ENCODE measurements around the gene MLLT10. TPM values are rescaled to one million over a fixed set of nuclear protein-coding genes. Genes with fewer than 3 reads are reported as not detected.

The MLLT10 gene
- total RNA-seq, 6 experiments from 2014 or later, result 15.8 to 49.4 (median 20.1) TPM

DNA sequence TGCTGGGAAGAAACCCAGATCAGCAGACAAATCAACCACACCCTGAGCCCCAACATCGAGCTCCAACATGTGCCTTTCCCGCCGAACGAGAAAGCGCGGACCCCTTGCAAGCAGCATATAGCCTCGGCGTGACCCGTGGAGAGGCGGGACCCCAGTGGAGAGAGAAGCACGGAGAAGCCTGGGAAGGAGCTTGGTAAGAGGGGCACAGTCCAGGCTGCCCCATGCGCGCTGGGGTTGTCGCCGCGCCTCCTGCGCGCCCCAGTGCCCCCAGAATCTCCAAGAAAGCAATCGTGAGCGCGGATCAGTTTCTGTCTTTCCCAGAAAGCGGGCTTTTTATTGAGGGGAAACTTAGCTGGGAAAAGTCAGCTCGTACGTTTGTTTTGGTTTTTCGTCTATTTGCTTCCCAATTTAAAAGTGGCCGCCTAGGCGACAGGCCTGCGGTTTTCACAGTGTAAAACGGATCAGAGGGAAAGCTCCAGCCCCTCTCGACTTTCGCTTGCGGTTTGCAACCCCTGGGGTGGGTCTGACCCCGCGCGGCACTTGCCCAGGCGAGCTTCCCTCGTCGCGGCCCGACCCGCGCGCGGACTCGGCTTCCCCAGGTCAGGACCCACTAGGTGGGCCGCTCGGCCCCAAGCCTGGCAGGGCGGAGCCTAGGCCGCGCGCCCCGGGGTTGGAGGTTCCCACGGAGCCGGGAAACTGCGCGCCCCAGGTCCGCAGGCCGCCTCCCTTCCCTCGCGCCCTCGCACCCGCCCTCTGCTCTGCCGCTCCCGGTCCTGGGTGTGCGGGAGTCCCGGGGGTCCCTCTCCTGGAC, 39.6 kb upstream of the MLLT10 start:
- peak overlapping the region; percentile 80 to 88 (median 85) for H3K4me3 ChIP-seq
- no peaks in the 10 kb centered on the region for H3K36me3 ChIP-seq
- ATAC-seq (peak; percentile 13 to 44 (median 32)), DNase-seq (peak; percentile 65 to 70 (median 70))
- no peaks in the 10 kb centered on the region for H3K9me3 ChIP-seq
- 22% methylated on average over 25 of the region's 66 CpGs for WGBS (ENCODE audit: insufficient coverage, low coverage, low lambda C conversion rate, missing lambda C conversion rate)
- no peaks in the 10 kb centered on the region for H3K27me3 ChIP-seq
- H3K4me1 ChIP-seq, result peaks cover 0 to 19% (median 3%) of the 10 kb centered on the region in 4 donors
- intact Hi-C loops (cut with DNase I), result loop anchor here in 1 of 2 donors (10.0 kb wide), 1 partner anchor 460 kb away; no protein-coding TSS in a partner anchor
- no peak for TF ChIP-seq POLR2A (IDR thresholded peaks at IDR 0.05)
- TF ChIP-seq, protein P1, sequence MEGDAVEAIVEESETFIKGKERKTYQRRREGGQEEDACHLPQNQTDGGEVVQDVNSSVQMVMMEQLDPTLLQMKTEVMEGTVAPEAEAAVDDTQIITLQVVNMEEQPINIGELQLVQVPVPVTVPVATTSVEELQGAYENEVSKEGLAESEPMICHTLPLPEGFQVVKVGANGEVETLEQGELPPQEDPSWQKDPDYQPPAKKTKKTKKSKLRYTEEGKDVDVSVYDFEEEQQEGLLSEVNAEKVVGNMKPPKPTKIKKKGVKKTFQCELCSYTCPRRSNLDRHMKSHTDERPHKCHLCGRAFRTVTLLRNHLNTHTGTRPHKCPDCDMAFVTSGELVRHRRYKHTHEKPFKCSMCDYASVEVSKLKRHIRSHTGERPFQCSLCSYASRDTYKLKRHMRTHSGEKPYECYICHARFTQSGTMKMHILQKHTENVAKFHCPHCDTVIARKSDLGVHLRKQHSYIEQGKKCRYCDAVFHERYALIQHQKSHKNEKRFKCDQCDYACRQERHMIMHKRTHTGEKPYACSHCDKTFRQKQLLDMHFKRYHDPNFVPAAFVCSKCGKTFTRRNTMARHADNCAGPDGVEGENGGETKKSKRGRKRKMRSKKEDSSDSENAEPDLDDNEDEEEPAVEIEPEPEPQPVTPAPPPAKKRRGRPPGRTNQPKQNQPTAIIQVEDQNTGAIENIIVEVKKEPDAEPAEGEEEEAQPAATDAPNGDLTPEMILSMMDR (IDR thresholded peaks at IDR 0.05), result peak in 1 of 4 donors; percentile 3
- H3K27ac ChIP-seq, result peak overlapping the region; percentile 31 to 44 (median 36)

DNA sequence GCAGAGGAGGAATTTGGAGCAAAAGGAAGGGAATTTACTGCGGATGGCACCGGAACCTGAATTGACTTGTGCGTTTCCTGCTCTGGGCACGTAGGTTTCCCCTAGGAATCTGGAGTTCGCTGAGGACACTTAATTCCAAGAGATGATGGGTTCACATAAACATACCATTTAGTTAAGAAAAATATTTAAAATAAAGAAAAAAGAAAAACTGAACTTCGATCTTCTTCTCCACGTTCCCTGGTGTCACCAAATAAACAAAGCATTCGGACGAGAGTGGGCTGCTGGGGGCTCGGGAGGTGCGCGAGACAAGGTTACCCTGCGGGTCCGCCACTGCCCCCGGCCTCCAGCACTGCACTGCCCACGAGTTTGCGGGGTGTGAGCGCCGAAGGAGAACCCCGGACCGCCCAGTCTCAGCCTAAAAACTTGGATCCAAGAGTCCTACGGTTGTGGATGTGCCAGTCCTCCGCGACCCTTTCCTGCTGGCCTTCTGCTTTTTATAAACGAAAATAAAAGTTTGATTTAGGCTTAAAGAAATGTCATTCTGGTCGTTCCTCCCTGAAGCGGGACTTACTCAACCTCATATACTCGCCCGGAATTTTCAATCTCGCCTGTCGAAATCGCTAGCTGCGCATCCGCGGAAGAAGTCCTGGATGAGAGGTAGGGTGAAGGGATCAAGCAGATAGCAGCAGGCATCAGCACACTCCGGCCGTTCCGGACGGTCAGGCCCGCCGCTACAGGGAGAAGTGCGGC, 38.9 kb upstream of the MLLT10 start:
- 0% methylated on average over 42 of the region's 42 CpGs for WGBS (ENCODE audit: insufficient coverage, low coverage, low lambda C conversion rate, missing lambda C conversion rate)
- H3K4me1 ChIP-seq, result peaks cover 0 to 22% (median 3%) of the 10 kb centered on the region in 4 donors
- DNase-seq (peak in 1 of 3 donors; percentile 26), ATAC-seq (no peak)
- TF ChIP-seq, protein P1 (IDR thresholded peaks at IDR 0.05), result no peak
- TF ChIP-seq POLR2A (IDR thresholded peaks at IDR 0.05), result no peak
- intact Hi-C loops (cut with DNase I), result loop anchor here in 1 of 2 donors (10.0 kb wide), 1 partner anchor 460 kb away; no protein-coding TSS in a partner anchor
- H3K36me3 ChIP-seq, result no peaks in the 10 kb centered on the region
- H3K9me3 ChIP-seq, result no peaks in the 10 kb centered on the region
- H3K27ac ChIP-seq, result peak overlapping the region; percentile 31 to 44 (median 36)
- peak overlapping the region; percentile 80 to 88 (median 85) for H3K4me3 ChIP-seq
- H3K27me3 ChIP-seq, result no peaks in the 10 kb centered on the region

DNA sequence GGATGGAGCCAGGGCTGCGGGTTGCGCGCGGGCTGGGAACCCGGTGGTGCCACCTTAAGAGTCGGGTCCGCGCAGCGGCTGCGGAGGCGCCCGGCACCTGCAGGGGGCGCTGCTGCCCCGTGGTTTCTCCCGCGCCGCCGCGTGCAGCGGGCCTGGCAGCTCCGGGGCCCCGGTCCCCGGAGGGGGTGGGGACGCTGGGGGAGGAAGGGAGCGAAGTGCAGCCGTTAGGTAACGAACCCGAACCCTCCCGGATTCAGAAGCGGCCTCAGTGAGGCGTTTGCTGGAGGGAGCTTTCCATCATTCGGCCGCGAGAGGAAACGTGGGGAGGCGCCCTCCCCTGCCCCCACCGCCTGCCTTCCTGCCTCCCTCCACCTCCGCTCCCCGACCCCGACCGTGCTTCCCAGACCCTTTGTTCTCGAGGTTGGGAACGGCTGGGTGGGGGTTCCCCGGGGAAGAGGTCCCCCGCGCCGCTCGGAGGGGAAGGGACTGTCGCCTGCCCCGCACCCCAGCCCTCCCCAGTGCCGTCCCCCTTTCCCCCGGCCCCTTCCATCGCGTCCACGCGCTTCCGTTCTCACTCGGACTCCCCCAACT, 38.2 kb upstream of the MLLT10 start:
- peak overlapping the region; percentile 64 to 73 (median 66) for H3K27ac ChIP-seq
- no peaks in the 10 kb centered on the region for H3K9me3 ChIP-seq
- H3K4me3 ChIP-seq, result peak overlapping the region; percentile 80 to 88 (median 85)
- TF ChIP-seq, protein P1 (IDR thresholded peaks at IDR 0.05), result peak; percentile 99 to 100 (median 99)
- peak; percentile 59 for TF ChIP-seq POLR2A (IDR thresholded peaks at IDR 0.05)
- WGBS (ENCODE audit: insufficient coverage, low coverage, low lambda C conversion rate, missing lambda C conversion rate), result 0% methylated on average over 11 of the region's 58 CpGs
- H3K27me3 ChIP-seq, result no peaks in the 10 kb centered on the region
- H3K36me3 ChIP-seq, result no peaks in the 10 kb centered on the region
- peak; percentile 76 to 86 (median 78) for ATAC-seq
- peaks cover 0 to 29% (median 3%) of the 10 kb centered on the region in 4 donors for H3K4me1 ChIP-seq
- DNase-seq, result peak; percentile 91 to 95 (median 93)
- intact Hi-C loops (cut with DNase I), result loop anchor here in 1 of 2 donors (10.0 kb wide), 1 partner anchor 459 kb away; no protein-coding TSS in a partner anchor

Measured in right lobe of liver (tissue), 6 donors.